CD4-positive, alpha-beta T cell treated with Interferon alpha-2 for 1 hour (primary cell): ENCODE measurements around the gene VSIG10L.

ENCODE experiments used
- DNase-seq, 2 donors: peaks; one replicate each; pipeline ENCODE4 v3.0.0-alpha.2; 2020 to 2022

Gene VSIG10L

GRCh38 chr19:51365211-51365964, 23.4 kb upstream of the VSIG10L start:
- peak in 1 of 2 donors; percentile 31 for DNase-seq

GRCh38 chr19:51364200-51365106, 22.5 kb upstream of the VSIG10L start:
- no peak for DNase-seq

- DNase-seq: no peak
Observed at GRCh38 chr19:51361239-51361638, 19.3 kb upstream of the VSIG10L start.

GRCh38 chr19:51359294-51359693, 17.4 kb upstream of the VSIG10L start:
- DNase-seq: no peak

- DNase-seq: no peak
Observed at GRCh38 chr19:51357952-51358351, 16.0 kb upstream of the VSIG10L start.

GRCh38 chr19:51356159-51356801, 14.3 kb upstream of the VSIG10L start:
- no peak for DNase-seq

GRCh38 chr19:51354742-51355148, 12.8 kb upstream of the VSIG10L start:
- DNase-seq: peak; percentile 59 to 61

- no peak for DNase-seq
Observed at GRCh38 chr19:51354103-51354741, 12.3 kb upstream of the VSIG10L start.

- DNase-seq: no peak
Observed at GRCh38 chr19:51352783-51353360, 10.9 kb upstream of the VSIG10L start.

- DNase-seq: no peak
Observed at GRCh38 chr19:51351266-51351990, 9.5 kb upstream of the VSIG10L start.

- no peak for DNase-seq
Observed at GRCh38 chr19:51347209-51347928, 5.4 kb upstream of the VSIG10L start.

GRCh38 chr19:51346742-51347141, 4.8 kb upstream of the VSIG10L start:
- no peak for DNase-seq

- DNase-seq: no peak
Observed at GRCh38 chr19:51345076-51345620, 3.2 kb upstream of the VSIG10L start.

- no peak for DNase-seq
Observed at GRCh38 chr19:51342631-51343569, 961 bp upstream of the VSIG10L start.

GRCh38 chr19:51341066-51341465, 873 bp downstream of the VSIG10L start:
- no peak for DNase-seq

- DNase-seq: peak; percentile 93 to 94
Observed at GRCh38 chr19:51339687-51340656, 2.0 kb downstream of the VSIG10L start.

- DNase-seq: no peak
Observed at GRCh38 chr19:51339313-51339686, 2.6 kb downstream of the VSIG10L start.

GRCh38 chr19:51338563-51339312, 3.2 kb downstream of the VSIG10L start:
- peak; percentile 83 to 86 for DNase-seq
